NCI-H146 treated with DMSO at 0.1 percent for 48 hours (cell line): ENCODE measurements around the gene ISLR.
A peak's percentile ranks its signal among the peaks of the same experiment; 100 is the strongest.

Experiments used
- DNase-seq: peaks from one replicate; lab custom pipeline; 2025; ENCODE audit not compliant: unreplicated experiment; lab: John Stamatoyannopoulos, UW

The ISLR gene

GRCh38 chr15:74173380-74174218 lies at the start of gene ISLR:
Gene ISLR (plus strand): TSS chr15:74173710. CDS start chr15:74174859, 1,149 bp downstream.
- no peak for DNase-seq

- DNase-seq = no peak
These were observed 49.3 kb upstream of the ISLR start for GRCh38 chr15:74124196-74124595.

- no peak for DNase-seq
These were observed 48.8 kb upstream of the ISLR start for GRCh38 chr15:74124759-74125158.

- peak; percentile 42 for DNase-seq
These were observed 46.1 kb upstream of the ISLR start for GRCh38 chr15:74127255-74127953.

GRCh38 chr15:74127954-74128784 lies 45.3 kb upstream of the ISLR start:
- DNase-seq = no peak

- no peak for DNase-seq
These were observed 44.5 kb upstream of the ISLR start for GRCh38 chr15:74128785-74129585.

- no peak for DNase-seq
These were observed 43.8 kb upstream of the ISLR start for GRCh38 chr15:74129586-74130154.

- DNase-seq = no peak
These were observed 43.2 kb upstream of the ISLR start, which contains the start of gene ISLR2 for GRCh38 chr15:74130155-74130848. Gene ISLR2 (plus strand): TSS chr15:74130586. CDS start chr15:74132755, 2,169 bp downstream.

- DNase-seq = no peak
These were observed 42.5 kb upstream of the ISLR start for GRCh38 chr15:74130849-74131627.

- DNase-seq = no peak
These were observed 41.7 kb upstream of the ISLR start for GRCh38 chr15:74131628-74132413.

GRCh38 chr15:74132681-74133651 lies 40.5 kb upstream of the ISLR start:
- no peak for DNase-seq

- no peak for DNase-seq
These were observed 39.7 kb upstream of the ISLR start for GRCh38 chr15:74133694-74134386.

GRCh38 chr15:74134387-74135027 lies 39.0 kb upstream of the ISLR start:
- no peak for DNase-seq

- DNase-seq = no peak
These were observed 38.4 kb upstream of the ISLR start for GRCh38 chr15:74135041-74135565.

- DNase-seq = no peak
These were observed 37.0 kb upstream of the ISLR start for GRCh38 chr15:74136540-74136813.
